Activated CD8-positive, alpha-beta memory T cell treated with anti-CD3 and anti-CD28 coated beads, Interleukin-2, amount 50 U/mL, for 24 hours (primary cell): ENCODE measurements around the gene IRX5.

Source experiments
- DNase-seq: peaks from one replicate; pipeline ENCODE4 v3.0.0-alpha.2; 2020; ENCODE audit errors: extremely low read depth

IRX5 gene

GRCh38 chr16:54930005-54930868, at the start of gene IRX5:
Gene IRX5 (plus strand): TSS chr16:54930865. CDS start chr16:54931199, 334 bp downstream.
- DNase-seq: no peak

- no peak for DNase-seq
Measured at GRCh38 chr16:54882556-54882955, 48.1 kb upstream of the IRX5 start.

GRCh38 chr16:54883358-54883757, 47.3 kb upstream of the IRX5 start:
- no peak for DNase-seq

GRCh38 chr16:54886078-54886477, 44.6 kb upstream of the IRX5 start:
- DNase-seq: no peak

GRCh38 chr16:54890381-54890780, 40.3 kb upstream of the IRX5 start:
- DNase-seq: no peak

GRCh38 chr16:54891346-54891745, 39.3 kb upstream of the IRX5 start:
- DNase-seq: no peak

- no peak for DNase-seq
Measured at GRCh38 chr16:54892981-54893380, 37.7 kb upstream of the IRX5 start.

GRCh38 chr16:54897930-54898329, 32.7 kb upstream of the IRX5 start:
- no peak for DNase-seq

- no peak for DNase-seq
Measured at GRCh38 chr16:54901606-54902005, 29.1 kb upstream of the IRX5 start.

- DNase-seq: no peak
Measured at GRCh38 chr16:54903047-54903446, 27.6 kb upstream of the IRX5 start.

- no peak for DNase-seq
Measured at GRCh38 chr16:54911079-54911478, 19.6 kb upstream of the IRX5 start.

- no peak for DNase-seq
Measured at GRCh38 chr16:54912720-54913119, 17.9 kb upstream of the IRX5 start.

- no peak for DNase-seq
Measured at GRCh38 chr16:54921206-54921824, 9.3 kb upstream of the IRX5 start.

- DNase-seq: no peak
Measured at GRCh38 chr16:54923055-54923473, 7.6 kb upstream of the IRX5 start.

GRCh38 chr16:54923988-54924387, 6.7 kb upstream of the IRX5 start:
- no peak for DNase-seq

GRCh38 chr16:54926166-54926838, 4.4 kb upstream of the IRX5 start:
- no peak for DNase-seq

- DNase-seq: no peak
Measured at GRCh38 chr16:54927125-54928015, 3.3 kb upstream of the IRX5 start.

- no peak for DNase-seq
Measured at GRCh38 chr16:54928016-54928356, 2.7 kb upstream of the IRX5 start.

- no peak for DNase-seq
Measured at GRCh38 chr16:54928411-54929089, 2.1 kb upstream of the IRX5 start.

- DNase-seq: peak; percentile 92
Measured at GRCh38 chr16:54929090-54930004, 1.3 kb upstream of the IRX5 start.
